ENCODE measurements around the gene BRI3. TPM values are rescaled to one million over a fixed set of nuclear protein-coding genes. Genes with fewer than 3 reads are reported as not detected.

Gene BRI3
- total and polyA plus RNA-seq, 2 of the 13 experiments (the other 11 are each of a cell fraction or from before 2014, with no cell fraction given), result 54.0 to 103 TPM

DNA sequence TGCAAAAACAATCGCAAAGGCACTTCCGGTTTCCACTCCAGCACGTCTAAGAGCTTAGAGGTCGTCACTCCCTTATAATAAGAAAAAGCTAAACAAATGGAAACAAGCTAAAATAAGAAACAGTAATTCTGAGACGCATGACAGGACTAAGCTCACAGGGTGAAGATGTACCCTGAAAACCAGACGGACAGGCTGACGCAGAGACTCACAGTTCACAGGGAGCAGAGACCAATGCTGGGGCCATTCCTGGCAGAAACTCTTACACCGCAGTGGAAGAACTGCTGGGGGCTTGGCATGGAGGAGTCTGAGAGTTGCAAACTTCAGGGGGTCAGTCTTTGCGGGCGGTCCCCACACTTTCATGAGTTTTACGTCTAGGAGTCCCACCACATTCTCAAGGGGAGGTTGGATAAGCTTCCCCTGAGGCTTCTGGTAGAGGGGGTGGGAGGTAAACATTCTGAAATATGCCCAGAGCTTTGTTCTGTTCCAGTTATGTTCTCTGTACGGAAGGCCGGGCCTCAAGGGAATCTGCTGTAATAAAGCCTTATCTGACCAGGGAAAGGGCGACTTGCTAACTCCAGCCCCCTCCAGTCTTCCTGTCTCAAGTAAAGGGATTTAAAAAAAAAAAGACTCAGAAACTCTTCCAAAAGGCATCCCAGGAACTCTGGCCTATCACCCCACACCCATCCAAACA lies 47.8 kb downstream of the BRI3 start:
- FAIRE-seq, result no peak
- BruUV-seq (replicated peaks), result no TSS peak
- no peak for TF ChIP-seq ZNF451 (CRISPR knock-in tag; IDR thresholded peaks at IDR 0.05)
- TF ChIP-seq ISX (CRISPR knock-in tag; conservative IDR thresholded peaks at IDR 0.05), result no peak
- TF ChIP-seq PHB2 (IDR thresholded peaks at IDR 0.05; ENCODE audit: partially characterized antibody), result no peak
- TF ChIP-seq, protein P1, sequence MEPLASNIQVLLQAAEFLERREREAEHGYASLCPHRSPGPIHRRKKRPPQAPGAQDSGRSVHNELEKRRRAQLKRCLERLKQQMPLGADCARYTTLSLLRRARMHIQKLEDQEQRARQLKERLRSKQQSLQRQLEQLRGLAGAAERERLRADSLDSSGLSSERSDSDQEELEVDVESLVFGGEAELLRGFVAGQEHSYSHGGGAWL (CRISPR knock-in tag; IDR thresholded peaks at IDR 0.05), result no peak
- TF ChIP-seq, protein P2, sequence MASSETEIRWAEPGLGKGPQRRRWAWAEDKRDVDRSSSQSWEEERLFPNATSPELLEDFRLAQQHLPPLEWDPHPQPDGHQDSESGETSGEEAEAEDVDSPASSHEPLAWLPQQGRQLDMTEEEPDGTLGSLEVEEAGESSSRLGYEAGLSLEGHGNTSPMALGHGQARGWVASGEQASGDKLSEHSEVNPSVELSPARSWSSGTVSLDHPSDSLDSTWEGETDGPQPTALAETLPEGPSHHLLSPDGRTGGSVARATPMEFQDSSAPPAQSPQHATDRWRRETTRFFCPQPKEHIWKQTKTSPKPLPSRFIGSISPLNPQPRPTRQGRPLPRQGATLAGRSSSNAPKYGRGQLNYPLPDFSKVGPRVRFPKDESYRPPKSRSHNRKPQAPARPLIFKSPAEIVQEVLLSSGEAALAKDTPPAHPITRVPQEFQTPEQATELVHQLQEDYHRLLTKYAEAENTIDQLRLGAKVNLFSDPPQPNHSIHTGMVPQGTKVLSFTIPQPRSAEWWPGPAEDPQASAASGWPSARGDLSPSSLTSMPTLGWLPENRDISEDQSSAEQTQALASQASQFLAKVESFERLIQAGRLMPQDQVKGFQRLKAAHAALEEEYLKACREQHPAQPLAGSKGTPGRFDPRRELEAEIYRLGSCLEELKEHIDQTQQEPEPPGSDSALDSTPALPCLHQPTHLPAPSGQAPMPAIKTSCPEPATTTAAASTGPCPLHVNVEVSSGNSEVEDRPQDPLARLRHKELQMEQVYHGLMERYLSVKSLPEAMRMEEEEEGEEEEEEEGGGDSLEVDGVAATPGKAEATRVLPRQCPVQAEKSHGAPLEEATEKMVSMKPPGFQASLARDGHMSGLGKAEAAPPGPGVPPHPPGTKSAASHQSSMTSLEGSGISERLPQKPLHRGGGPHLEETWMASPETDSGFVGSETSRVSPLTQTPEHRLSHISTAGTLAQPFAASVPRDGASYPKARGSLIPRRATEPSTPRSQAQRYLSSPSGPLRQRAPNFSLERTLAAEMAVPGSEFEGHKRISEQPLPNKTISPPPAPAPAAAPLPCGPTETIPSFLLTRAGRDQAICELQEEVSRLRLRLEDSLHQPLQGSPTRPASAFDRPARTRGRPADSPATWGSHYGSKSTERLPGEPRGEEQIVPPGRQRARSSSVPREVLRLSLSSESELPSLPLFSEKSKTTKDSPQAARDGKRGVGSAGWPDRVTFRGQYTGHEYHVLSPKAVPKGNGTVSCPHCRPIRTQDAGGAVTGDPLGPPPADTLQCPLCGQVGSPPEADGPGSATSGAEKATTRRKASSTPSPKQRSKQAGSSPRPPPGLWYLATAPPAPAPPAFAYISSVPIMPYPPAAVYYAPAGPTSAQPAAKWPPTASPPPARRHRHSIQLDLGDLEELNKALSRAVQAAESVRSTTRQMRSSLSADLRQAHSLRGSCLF (CRISPR knock-in tag; IDR thresholded peaks at IDR 0.05; ENCODE audit: borderline replicate concordance), result no peak
- TF ChIP-seq ZMAT3 (CRISPR knock-in tag; conservative IDR thresholded peaks at IDR 0.05), result no peak
- TF ChIP-seq SIX4 (CRISPR knock-in tag; IDR thresholded peaks at IDR 0.05), result no peak
- TF ChIP-seq ZNF3 (CRISPR knock-in tag; IDR thresholded peaks at IDR 0.05), result no peak
- TF ChIP-seq, protein P3, sequence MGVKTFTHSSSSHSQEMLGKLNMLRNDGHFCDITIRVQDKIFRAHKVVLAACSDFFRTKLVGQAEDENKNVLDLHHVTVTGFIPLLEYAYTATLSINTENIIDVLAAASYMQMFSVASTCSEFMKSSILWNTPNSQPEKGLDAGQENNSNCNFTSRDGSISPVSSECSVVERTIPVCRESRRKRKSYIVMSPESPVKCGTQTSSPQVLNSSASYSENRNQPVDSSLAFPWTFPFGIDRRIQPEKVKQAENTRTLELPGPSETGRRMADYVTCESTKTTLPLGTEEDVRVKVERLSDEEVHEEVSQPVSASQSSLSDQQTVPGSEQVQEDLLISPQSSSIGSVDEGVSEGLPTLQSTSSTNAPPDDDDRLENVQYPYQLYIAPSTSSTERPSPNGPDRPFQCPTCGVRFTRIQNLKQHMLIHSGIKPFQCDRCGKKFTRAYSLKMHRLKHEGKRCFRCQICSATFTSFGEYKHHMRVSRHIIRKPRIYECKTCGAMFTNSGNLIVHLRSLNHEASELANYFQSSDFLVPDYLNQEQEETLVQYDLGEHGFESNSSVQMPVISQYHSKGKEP (CRISPR knock-in tag; IDR thresholded peaks at IDR 0.05), result no peak
- TF ChIP-seq JUNB (CRISPR knock-in tag; IDR thresholded peaks at IDR 0.05; ENCODE audit: borderline replicate concordance), result no peak
- TF ChIP-seq ZNF562 (CRISPR knock-in tag; IDR thresholded peaks at IDR 0.05; ENCODE audit: borderline replicate concordance), result no peak
- no peak for TF ChIP-seq TAF15 (IDR thresholded peaks at IDR 0.05; ENCODE audit: low read depth, low read length, poor library complexity, severe bottlenecking)
- TF ChIP-seq SIN3B (IDR thresholded peaks at IDR 0.05; ENCODE audit: low read length), result no peak
- TF ChIP-seq ZNF768 (CRISPR knock-in tag; IDR thresholded peaks at IDR 0.05), result no peak
- TF ChIP-seq MAFK (conservative IDR thresholded peaks at IDR 0.05 in 1 of 2, IDR thresholded peaks at IDR 0.05 in 1 of 2; ENCODE audit: low read length in 2 of 2), result no peak
- TF ChIP-seq NFYB (CRISPR knock-in tag; IDR thresholded peaks at IDR 0.05), result no peak
- no peak for TF ChIP-seq JUND (CRISPR knock-in tag; IDR thresholded peaks at IDR 0.05)
- TF ChIP-seq IRF2 (CRISPR knock-in tag; IDR thresholded peaks at IDR 0.05), result no peak

More for the DNA sequence above, 47.8 kb downstream of the BRI3 start:
- Histone ChIP-seq H3K4me1 (ENCODE audit: insufficient read depth, low read length) (no peaks in the 10 kb centered on the region), H3K9ac (ENCODE audit: insufficient read depth, low read depth, low read length) (no peak overlapping the region), H3K27ac (ENCODE audit: extremely low read length, insufficient read depth, low read length) (no peak overlapping the region), H4K20me1 (ENCODE audit: insufficient read depth, low read length) (no peaks in the 10 kb centered on the region), H3K36me3 (replicated peaks in 1 of 2; ENCODE audit: control insufficient read depth in 1 of 2, insufficient read depth in 2 of 2, low read length in 2 of 2) (peaks cover 0 to 8% of the 10 kb centered on the region in 2 experiments; a peak in 1 of 5 replicates), H3K4me3 (replicated peaks in 1 of 3; ENCODE audit: insufficient read depth in 1 of 3, low read depth in 2 of 3, low read length in 3 of 3) (no peak overlapping the region), H3K4me2 (ENCODE audit: low read depth, low read length) (no peak overlapping the region), H2AFZ (ENCODE audit: low read length) (no peak overlapping the region), H3K27me3 (ENCODE audit: control insufficient read depth in 1 of 2, insufficient read depth in 2 of 2, low read length in 2 of 2) (no peaks in the 10 kb centered on the region), H3K79me2 (ENCODE audit: insufficient read depth, low read length) (no peaks in the 10 kb centered on the region), H3K9me3 (ENCODE audit: low read length) (no peaks in the 10 kb centered on the region)
- in situ Hi-C loops (cut with HindIII; ENCODE audit: extremely low pct_ligation_motif_present, low pct_unique_long_range_greater_than_20kb) (no loop called here), intact Hi-C loops (cut with micrococcal nuclease; ENCODE audit: unreplicated experiment) (no loop called here)
- 97% methylated on average over 13 of the region's 14 CpGs for WGBS (ENCODE audit: low lambda C conversion rate)
- DNase-seq (ENCODE audit: low spot score), result no peak
- ChIA-PET POLR2A (interaction anchor here (0.5 kb wide), 1 partner anchor 68 kb away, joined by 3 read pairs; no protein-coding TSS in a partner anchor), CTCF (ENCODE audit: low intra/inter-chr PET ratio, low total read pairs) (no interaction called here)
- no peak for ATAC-seq
